ENCODE results near the gene LIFR. TPM values are rescaled to one million over a fixed set of nuclear protein-coding genes. Genes with fewer than 3 reads are reported as not detected.

The LIFR gene
- total RNA-seq, 1 donor from 2014 or later = 45.8 TPM

GRCh38 chr5:38462976-38463633 lies 93.3 kb downstream of the LIFR start:
- intact Hi-C loops (cut with micrococcal nuclease) = no loop called here
- H3K27me3 ChIP-seq (ENCODE audit: low read depth) = no peaks in the 10 kb centered on the region
- H3K27ac ChIP-seq (replicated peaks) = peak overlapping the region; percentile 79
- no peaks in the 10 kb centered on the region for H3K36me3 ChIP-seq
- no peak for DNase-seq
- peaks cover 57% of the 10 kb centered on the region for H3K4me1 ChIP-seq
- H3K9me3 ChIP-seq (replicated peaks) = no peaks in the 10 kb centered on the region
- TF ChIP-seq CTCF (IDR thresholded peaks at IDR 0.05; ENCODE audit: borderline replicate concordance) = no peak
- H3K4me3 ChIP-seq = no peak overlapping the region

GRCh38 chr5:38458174-38458573 lies 98.3 kb downstream of the LIFR start:
- Histone ChIP-seq H3K4me3 (no peak overlapping the region), H3K9me3 (replicated peaks) (no peaks in the 10 kb centered on the region), H3K4me1 (peaks cover 8% of the 10 kb centered on the region), H3K27ac (replicated peaks) (no peak overlapping the region), H3K36me3 (no peaks in the 10 kb centered on the region), H3K27me3 (ENCODE audit: low read depth) (no peaks in the 10 kb centered on the region)
- intact Hi-C loops (cut with micrococcal nuclease) = no loop called here
- no peak for TF ChIP-seq CTCF (IDR thresholded peaks at IDR 0.05; ENCODE audit: borderline replicate concordance)
- no peak for DNase-seq

GRCh38 chr5:38456657-38457399 lies 99.6 kb downstream of the LIFR start:
- no peak for TF ChIP-seq CTCF (IDR thresholded peaks at IDR 0.05; ENCODE audit: borderline replicate concordance)
- H3K4me3 ChIP-seq = no peak overlapping the region
- H3K4me1 ChIP-seq = no peaks in the 10 kb centered on the region
- no peak overlapping the region for H3K27ac ChIP-seq (replicated peaks)
- no peaks in the 10 kb centered on the region for H3K36me3 ChIP-seq
- DNase-seq = no peak
- H3K9me3 ChIP-seq (replicated peaks) = no peaks in the 10 kb centered on the region
- H3K27me3 ChIP-seq (ENCODE audit: low read depth) = no peaks in the 10 kb centered on the region
- intact Hi-C loops (cut with micrococcal nuclease) = no loop called here

- intact Hi-C loops (cut with micrococcal nuclease) = no loop called here
- Histone ChIP-seq H3K4me1 (peaks cover 3% of the 10 kb centered on the region), H3K27me3 (ENCODE audit: low read depth) (no peaks in the 10 kb centered on the region), H3K4me3 (no peak overlapping the region), H3K36me3 (no peaks in the 10 kb centered on the region), H3K27ac (replicated peaks) (no peak overlapping the region), H3K9me3 (replicated peaks) (no peaks in the 10 kb centered on the region)
- DNase-seq = no peak
- TF ChIP-seq CTCF (IDR thresholded peaks at IDR 0.05; ENCODE audit: borderline replicate concordance) = no peak
Measured at GRCh38 chr5:38455796-38456330, 100.6 kb downstream of the LIFR start.

- no peaks in the 10 kb centered on the region for H3K36me3 ChIP-seq
- intact Hi-C loops (cut with micrococcal nuclease) = no loop called here
Measured at GRCh38 chr5:38453921-38454320, 102.5 kb downstream of the LIFR start.

More at GRCh38 chr5:38453921-38454320, 102.5 kb downstream of the LIFR start:
- H3K27ac ChIP-seq (replicated peaks) = no peak overlapping the region
- no peak overlapping the region for H3K4me3 ChIP-seq
- H3K27me3 ChIP-seq (ENCODE audit: low read depth) = no peaks in the 10 kb centered on the region
- no peaks in the 10 kb centered on the region for H3K9me3 ChIP-seq (replicated peaks)
- no peak for TF ChIP-seq CTCF (IDR thresholded peaks at IDR 0.05; ENCODE audit: borderline replicate concordance)
- no peak for DNase-seq
- H3K4me1 ChIP-seq = peaks cover 13% of the 10 kb centered on the region

All from left ventricle myocardium inferior (tissue), 1 donor.